GM18868 (cell line): ENCODE measurements around the gene UBL4A.
A peak's percentile ranks its signal among the peaks of the same experiment; 100 is the strongest.

Experiments
- ATAC-seq: cut with Tn5 transposase; IDR thresholded peaks from one replicate; pipeline ENCODE4 v1.9.1; 2021; ENCODE audit warnings: mild to moderate bottlenecking, moderate library complexity; ENCODE audit not compliant: unreplicated experiment

Gene UBL4A

DNA sequence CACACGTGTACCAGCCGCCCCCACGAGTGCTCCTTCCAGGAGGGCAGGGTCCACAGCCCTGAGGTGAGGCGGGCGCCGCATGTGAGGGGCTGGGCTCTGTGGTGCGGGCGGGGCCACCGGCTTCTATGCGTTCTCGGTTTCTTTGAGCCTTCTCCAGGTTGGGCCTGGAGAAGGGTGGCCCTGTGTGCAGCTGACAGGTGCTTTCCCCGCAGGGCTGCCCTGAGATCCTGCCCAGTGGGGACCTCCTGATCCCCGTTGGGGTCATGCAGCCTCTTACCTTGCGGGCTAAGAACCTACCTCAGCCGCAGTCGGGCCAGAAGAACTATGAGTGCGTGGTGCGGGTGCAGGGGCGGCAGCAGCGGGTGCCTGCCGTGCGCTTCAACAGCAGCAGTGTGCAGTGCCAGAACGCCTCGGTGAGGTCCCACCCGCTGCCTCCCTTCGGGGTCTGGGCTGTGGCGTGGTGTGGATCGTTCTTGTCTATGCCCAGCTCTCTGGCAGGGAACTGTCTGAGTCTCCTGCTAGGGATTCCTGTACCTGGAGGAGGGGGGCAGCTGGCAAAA, 21.5 kb downstream of the UBL4A start:
- no peak for ATAC-seq

DNA sequence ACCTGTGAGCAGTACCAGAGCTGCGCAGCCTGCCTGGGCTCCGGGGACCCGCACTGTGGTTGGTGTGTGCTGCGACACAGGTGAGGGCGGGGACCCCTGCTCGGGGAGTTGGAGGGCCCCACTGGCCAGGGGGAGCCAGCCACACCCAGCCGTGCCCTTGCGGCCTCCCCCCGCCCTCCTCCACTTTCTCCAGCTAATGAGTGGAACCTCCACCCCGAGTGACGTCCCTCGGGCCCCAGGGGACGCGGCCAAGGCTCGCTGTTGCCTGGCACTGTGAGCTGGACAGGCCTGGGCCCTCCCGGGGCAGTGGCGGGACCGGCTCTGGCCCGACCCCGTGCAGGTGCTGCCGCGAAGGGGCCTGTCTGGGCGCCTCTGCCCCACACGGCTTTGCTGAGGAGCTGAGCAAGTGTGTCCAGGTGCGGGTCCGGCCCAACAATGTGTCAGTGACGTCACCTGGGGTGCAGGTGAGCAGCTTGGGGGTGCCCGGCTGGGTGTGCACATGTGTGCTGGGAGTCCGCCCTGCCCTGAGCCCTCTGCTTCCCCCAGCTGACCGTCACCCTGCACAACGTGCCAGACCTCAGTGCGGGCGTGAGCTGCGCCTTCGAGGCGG, 22.7 kb downstream of the UBL4A start:
- ATAC-seq: no peak

DNA sequence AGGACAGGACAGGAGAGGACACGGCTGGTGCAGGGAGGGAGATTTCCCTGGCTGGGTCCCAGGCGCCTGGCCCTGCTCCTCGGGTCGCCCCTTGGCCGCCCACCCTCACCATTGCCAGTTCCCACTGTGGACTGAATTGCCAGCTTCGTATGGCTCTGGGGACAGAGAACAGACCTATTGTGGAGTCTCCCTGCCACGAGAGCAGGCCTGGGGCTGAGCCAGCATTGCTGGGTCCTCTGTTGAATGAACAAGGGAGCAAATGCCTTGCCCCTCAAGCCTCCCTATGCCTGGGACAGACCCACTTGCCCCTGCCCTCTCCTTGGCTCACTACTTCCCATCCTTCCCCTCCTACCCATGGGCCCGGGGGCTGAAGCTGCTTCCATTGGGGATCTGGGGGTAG, 24.0 kb downstream of the UBL4A start:
- ATAC-seq: no peak

- ATAC-seq: no peak
Observed at GRCh38 chrX:154460326-154460725, 26.1 kb downstream of the UBL4A start.

- no peak for ATAC-seq
Observed at GRCh38 chrX:154459832-154460231, 26.6 kb downstream of the UBL4A start.

DNA sequence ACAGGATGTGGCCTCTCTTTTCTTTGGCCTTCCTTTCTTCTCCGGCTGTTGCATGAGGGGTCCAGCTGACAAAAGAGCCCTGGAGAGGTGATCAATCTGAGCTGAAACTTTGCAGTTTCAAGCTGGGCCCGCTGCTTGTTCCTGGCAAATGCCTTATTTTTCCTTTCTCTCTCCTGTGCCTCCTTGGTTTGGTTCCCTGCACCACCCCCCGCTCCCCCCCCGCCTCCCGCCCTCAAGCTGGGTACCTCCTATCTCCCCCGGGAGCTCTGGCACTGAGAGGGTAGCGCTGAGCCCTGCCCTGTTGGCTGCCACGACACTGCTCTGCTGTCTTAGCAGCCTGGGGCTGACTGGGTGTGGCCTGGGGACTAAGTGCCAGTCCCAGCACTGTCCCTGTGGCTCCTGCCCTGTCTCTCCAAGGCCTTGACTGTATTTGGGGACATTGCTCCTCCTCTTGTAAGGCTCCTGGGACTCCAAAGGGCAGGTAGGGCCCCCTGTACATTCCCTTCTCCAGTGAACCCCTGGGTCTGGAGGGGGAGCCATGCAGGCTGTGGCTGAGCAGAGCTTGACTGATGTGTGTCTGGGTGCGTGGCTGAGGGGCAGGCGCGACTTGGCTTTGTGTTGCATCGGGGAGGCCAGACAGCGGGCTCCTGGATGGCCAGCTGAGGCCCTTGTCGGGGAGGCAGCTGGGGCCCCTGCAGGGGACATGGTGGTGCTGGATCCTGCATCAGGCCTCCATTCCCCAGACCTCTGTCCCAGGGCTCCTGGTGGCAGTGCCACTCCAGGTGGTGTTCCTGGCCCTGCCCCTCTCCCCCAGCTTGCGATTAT, 27.2 kb downstream of the UBL4A start:
- ATAC-seq: no peak

DNA sequence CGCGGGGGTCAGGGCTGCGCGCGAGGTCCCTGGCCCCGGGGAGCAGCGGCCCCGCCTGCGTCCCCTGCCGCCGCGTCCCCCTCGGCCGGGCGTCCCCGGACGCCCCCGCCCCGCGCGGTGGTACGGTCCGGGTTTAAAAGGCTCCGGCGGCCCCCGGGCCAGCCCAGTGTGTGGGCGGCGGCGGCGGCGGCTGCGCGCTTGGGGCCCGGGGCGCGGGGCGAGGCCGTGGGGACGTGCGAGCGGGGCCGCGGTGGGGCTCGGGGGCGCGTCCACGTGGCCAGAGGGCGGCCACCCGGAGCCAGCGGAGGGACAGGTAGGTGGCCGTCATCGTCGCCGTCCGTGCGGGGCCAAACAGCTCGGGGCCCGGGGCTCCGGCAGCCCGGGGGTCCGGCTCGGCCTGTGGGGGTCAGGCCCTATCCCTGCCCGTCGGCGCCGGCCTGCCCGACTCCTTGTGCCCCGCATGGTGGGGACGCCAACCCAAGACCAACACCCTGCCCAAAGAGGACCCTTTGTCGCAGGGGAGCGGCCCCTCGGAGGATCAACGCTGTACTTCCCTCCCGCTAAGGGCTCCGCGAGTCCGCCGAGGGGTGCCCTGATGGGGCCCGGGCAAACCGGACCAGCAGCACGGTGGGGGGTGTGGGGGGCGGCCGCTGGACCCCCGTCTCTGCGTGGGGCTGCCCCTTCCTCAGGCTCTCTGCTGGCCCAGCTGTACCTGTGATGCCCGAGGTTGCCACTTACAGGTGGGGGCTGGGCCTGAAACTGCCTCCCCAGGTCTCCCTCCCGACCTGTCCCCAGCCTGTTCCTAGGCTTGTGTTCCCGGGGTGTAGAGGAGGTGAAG, 28.1 kb downstream of the UBL4A start, which contains the start of gene PLXNA3:
PLXNA3 (plus strand) TSS at position 166 of the 838 bp plus-strand sequence. CDS start 1,903 bp downstream, outside the sequence.
- peak; percentile 62 for ATAC-seq

GRCh38 chrX:154457491-154458115, 28.8 kb downstream of the UBL4A start:
- ATAC-seq: peak; percentile 70

GRCh38 chrX:154452823-154453222, 33.6 kb downstream of the UBL4A start:
- no peak for ATAC-seq

GRCh38 chrX:154450312-154450711, 36.1 kb downstream of the UBL4A start:
- ATAC-seq: no peak

DNA sequence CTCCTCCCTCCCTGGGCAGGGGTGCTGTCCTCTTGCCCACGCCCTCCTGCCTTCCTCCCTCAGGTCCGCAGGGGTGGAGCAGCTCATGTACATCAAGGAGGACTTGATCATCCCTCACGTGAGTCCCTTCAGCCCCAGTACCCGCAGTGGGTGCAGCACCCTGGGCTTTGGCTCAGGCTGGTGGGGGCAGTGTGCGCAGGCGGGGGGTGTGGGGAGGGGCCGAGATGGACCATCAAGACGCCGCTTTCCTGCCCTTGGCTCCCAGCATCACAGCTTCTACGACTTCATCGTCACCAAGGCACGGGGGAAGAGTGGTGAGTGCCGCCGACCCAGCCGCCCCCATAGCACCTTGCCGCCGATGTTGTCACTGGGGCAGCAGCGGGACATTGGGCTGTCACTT, 36.8 kb downstream of the UBL4A start:
- no peak for ATAC-seq

DNA sequence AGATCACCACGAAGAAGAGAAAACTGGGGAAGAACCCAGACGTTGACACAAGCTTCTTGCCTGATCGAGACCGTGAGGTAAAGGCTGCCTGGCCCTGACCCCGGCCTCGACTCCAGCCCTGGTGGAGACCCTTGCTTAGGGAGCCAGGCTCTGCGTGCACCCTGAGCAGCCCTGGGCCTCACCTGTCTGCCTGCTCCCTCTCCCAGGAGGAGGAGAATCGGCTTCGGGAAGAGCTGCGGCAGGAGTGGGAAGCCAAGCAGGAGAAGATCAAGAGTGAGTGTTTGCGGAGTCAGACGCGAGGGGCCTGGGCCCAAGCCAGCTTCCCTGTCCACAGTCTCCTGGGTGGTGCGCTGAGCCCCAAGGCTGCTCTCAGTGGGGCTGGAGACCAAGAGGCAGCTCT, 37.9 kb downstream of the UBL4A start:
- no peak for ATAC-seq

DNA sequence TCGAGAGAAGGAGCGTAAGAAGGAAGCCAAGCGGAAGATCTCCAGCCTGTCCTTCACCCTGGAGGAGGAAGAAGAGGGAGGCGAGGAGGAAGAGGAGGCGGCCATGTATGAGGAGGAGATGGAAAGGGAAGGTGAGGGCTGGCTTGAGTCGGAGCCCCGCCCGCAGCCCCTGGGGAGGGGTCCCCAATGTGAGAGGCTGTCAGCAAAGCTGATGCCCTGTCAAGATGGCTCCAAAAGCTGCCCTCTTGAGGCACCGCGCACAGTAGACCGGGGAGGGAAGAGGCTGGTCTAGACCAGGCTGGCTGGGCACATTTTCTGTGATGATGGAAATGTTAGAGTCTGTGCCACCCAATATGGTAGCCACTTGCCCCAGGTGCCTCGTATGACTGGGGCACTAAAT, 40.0 kb downstream of the UBL4A start:
- no peak for ATAC-seq

DNA sequence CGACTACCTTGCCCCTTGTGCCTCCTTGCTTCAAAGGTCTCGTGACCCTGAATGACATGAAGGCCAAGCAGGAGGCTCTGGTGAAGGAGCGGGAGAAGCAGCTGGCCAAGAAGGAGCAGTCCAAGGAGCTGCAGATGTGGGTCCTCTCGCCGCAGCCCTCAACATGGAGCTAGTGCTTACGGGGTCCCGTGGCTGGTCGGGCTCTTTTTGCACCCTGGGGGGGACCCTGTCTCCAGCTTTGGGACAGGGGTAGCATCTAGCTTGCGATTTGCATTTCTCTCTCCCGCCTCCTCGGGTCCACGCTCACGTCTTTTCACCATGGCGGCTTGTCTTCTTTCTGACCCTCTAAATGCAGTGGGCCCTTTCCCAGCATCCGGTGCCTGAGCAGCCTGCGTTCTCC, 40.6 kb downstream of the UBL4A start:
- no peak for ATAC-seq

DNA sequence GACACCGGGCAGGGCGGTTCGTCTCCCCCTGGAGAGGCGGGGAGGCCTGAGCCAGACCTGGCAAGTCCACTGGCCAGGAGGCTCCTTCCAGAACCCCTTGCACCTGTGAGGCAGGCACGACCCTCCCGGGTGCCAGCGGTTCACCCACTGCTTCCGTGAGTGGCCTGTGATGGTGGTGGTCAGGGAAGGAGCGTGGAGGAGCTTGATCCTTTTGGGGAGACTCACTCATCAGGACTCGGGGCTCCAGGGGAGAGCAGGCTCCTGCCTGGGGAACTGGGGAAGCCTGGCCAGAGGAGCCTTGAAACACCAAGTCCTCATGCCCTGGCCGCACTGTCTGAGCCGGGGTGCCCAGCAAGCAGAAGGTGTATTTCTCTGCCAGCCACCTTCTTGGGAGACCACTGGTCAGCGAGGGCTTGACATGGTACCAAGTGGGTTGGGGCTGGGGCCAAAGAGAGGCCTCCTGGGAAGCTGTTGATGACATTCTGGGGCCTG, 41.6 kb downstream of the UBL4A start:
- no peak for ATAC-seq

- peak; percentile 79 for ATAC-seq
Observed at GRCh38 chrX:154443992-154444754, 42.2 kb downstream of the UBL4A start, which contains the start of gene FAM50A. Gene FAM50A (plus strand): TSS chrX:154444141. CDS start chrX:154444236, 95 bp downstream.

DNA sequence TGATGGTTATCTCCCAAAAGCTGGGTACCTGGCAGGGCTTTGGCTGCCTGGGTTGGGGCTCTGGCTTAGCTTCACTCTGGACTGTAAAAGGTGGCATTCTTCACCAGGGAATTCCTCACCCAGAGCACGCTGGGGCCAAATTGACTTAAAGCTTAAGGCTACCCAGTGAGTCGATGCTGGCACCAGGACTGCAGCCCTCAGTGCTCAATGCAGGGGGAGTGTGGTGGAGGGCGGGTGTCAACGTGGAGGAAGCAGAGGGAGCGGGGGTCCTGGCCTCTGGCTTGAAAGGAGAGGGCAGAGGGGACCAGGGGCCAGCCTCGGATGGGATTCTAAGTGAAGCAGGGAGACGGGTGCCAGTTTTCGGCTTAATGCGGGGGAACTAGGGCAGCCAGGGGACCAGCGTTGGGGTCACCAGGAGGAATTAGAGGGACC, 42.9 kb downstream of the UBL4A start:
- ATAC-seq: no peak

- no peak for ATAC-seq
Observed at GRCh38 chrX:154441984-154442707, 44.3 kb downstream of the UBL4A start.

GRCh38 chrX:154441564-154441963, 44.9 kb downstream of the UBL4A start:
- no peak for ATAC-seq
